ENCODE data around the gene ARHGEF12.
A peak's percentile ranks its signal among the peaks of the same experiment; 100 is the strongest.

Gene ARHGEF12

DNA sequence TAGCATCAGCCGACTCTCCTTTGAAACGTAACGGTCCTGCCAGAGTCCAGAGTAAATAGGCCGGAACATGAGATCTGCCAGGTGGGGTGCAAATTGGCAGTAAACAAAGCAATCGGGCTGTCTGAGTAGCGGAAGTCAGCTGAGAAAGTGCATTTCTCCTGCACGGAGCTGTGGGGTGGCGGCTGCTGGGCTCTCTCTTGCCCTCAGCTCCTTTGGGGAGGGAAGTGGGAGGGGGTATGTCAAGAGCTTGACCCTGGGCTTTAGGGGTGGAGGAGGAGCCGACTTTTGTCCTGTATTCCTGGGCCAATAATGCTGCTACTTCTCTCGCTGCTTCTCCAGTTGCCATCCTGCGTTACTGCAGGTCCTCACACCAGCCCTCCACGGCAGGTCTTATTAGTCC lies 187.0 kb downstream of the ARHGEF12 start:
- DNase-seq (ENCODE audit: low read depth), result no peak
- H3K4me3 ChIP-seq (ENCODE audit: control insufficient read depth, low read depth, low read length), result no peak overlapping the region
- TF ChIP-seq, protein P1, sequence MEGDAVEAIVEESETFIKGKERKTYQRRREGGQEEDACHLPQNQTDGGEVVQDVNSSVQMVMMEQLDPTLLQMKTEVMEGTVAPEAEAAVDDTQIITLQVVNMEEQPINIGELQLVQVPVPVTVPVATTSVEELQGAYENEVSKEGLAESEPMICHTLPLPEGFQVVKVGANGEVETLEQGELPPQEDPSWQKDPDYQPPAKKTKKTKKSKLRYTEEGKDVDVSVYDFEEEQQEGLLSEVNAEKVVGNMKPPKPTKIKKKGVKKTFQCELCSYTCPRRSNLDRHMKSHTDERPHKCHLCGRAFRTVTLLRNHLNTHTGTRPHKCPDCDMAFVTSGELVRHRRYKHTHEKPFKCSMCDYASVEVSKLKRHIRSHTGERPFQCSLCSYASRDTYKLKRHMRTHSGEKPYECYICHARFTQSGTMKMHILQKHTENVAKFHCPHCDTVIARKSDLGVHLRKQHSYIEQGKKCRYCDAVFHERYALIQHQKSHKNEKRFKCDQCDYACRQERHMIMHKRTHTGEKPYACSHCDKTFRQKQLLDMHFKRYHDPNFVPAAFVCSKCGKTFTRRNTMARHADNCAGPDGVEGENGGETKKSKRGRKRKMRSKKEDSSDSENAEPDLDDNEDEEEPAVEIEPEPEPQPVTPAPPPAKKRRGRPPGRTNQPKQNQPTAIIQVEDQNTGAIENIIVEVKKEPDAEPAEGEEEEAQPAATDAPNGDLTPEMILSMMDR (conservative IDR thresholded peaks at IDR 0.05; ENCODE audit: control insufficient read depth, insufficient read depth, low read depth, low read length), result no peak

DNA sequence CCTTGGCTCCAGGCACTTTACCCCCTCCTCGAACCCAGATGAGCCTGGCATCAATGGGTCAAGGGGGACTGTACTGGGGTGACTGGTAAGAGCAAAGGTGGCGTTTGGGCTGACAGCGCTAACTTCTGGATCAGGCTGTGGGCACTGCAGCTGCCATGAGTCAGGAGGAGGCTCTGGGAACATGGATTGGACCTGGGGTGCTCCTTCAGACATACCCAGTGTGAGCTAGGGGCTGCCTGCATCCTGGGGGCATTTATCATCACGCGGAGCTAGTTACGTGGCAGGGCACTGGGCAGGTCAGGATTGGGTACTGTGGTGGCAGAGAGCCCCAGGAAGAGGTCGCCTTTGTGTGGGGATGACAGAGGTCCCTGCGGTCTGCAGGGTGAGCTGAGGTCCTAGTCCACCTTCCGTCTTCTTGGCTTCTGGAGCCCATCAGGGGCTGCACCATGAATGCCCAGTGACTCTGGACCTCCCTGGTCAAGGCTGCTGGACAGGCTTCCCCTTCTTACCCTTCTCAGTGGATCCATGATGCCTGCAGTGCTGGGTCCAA lies 188.4 kb downstream of the ARHGEF12 start:
- TF ChIP-seq, protein P1 (conservative IDR thresholded peaks at IDR 0.05; ENCODE audit: control insufficient read depth, insufficient read depth, low read depth, low read length), result no peak
- DNase-seq (ENCODE audit: low read depth), result no peak
- H3K4me3 ChIP-seq (ENCODE audit: control insufficient read depth, low read depth, low read length), result no peak overlapping the region

DNA sequence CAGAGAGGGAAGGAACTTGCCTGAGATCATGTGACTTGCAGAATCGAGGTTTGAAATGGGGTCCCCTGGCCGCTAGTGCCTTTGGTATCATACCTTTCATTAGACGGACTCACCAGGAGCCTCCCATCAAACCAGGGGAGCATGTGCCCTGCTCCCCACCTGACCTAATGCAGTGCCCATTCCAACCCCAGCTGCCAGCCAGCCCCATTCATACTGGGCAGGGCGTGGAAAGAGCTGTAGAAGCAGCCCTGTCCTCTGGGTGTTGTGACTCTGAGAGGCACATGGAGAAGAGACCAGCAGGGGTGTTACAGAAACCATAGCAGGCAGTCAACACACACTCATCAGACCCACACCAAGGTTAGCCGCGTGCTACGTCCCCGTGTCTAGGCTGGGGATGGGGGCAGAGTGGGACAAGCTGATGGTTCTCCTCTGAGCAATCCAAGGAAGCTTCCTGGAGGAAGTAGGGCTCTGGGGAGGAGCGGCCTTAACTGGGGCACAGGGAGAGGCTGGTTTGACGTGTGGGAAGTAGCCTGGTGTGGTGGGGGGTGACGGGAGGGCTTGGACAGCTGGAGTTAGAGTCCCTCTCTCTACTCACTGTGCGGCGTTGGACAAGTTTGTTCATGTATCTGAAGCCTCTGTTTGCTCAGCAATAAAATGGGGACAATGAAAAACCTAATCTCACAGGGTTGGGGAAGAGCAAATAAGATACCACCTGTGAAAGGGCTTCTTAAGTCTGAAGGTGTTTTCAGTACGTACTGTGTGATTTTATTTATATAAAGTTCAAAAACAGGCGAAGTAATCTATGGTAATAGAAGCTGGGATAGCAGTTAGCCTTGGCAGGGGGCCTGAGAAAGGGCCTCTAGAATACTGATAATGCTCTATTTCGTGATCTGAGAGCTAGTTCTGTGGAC lies 189.3 kb downstream of the ARHGEF12 start:
- H3K4me3 ChIP-seq (ENCODE audit: control insufficient read depth, low read depth, low read length), result no peak overlapping the region
- DNase-seq (ENCODE audit: low read depth), result no peak
- TF ChIP-seq, protein P1 (conservative IDR thresholded peaks at IDR 0.05; ENCODE audit: control insufficient read depth, insufficient read depth, low read depth, low read length), result no peak

DNA sequence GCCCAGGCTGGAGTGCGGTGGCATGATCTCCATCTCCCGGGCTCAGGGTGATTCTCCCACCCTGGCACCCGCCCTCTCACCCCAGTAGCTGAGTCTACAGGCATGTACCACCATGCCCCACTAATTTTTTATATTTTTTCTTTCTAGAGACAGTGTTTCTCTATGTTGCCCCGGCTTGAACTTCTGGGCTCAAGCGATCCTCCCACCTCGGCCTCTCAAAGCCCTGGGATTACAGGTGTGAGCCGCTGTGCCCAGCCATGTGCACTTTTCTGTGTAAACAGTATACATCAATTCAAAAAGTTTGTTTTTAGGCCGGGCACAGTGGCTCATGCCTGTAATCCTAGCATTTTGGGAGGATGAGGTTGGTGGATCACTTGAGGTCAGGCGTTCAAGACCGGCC lies 190.0 kb downstream of the ARHGEF12 start:
- no peak for DNase-seq (ENCODE audit: low read depth)
- TF ChIP-seq, protein P1 (conservative IDR thresholded peaks at IDR 0.05; ENCODE audit: control insufficient read depth, insufficient read depth, low read depth, low read length), result no peak
- no peak overlapping the region for H3K4me3 ChIP-seq (ENCODE audit: control insufficient read depth, low read depth, low read length)

DNA sequence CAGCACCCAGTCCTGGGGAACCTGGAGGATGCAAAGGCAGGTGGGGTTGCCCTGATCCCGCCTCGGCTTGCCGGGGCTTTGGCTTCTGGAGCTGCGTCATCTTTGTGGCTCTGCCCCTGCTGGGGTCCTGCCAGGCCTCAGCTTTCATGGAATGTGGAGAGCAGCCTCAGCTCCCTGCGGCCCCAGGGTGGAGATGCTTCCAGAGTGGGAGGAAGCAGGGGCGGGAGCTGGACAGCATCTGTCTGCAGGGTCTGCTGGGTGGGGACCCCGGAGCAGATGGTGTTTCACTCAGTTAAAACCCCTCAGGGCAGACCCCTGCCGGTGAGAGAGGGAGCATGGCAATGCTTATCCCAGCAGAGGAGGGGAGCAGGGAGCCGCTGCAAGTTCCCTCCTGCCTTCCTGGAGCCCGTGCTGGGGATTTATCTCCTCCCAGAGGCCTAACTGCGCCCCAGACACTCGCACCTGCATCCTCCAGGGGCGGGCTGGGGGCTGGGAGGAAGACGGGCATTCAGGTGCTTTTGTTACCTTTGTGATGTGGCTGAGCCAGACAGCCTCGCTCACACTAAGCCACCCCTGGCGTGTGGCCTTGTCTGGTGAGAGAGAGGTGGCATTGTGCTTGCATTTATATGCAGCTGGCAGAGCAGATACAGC lies 191.0 kb downstream of the ARHGEF12 start:
- peak; percentile 19 for DNase-seq (ENCODE audit: low read depth)
- H3K4me3 ChIP-seq (ENCODE audit: control insufficient read depth, low read depth, low read length), result no peak overlapping the region
- TF ChIP-seq, protein P1 (conservative IDR thresholded peaks at IDR 0.05; ENCODE audit: control insufficient read depth, insufficient read depth, low read depth, low read length), result no peak

DNA sequence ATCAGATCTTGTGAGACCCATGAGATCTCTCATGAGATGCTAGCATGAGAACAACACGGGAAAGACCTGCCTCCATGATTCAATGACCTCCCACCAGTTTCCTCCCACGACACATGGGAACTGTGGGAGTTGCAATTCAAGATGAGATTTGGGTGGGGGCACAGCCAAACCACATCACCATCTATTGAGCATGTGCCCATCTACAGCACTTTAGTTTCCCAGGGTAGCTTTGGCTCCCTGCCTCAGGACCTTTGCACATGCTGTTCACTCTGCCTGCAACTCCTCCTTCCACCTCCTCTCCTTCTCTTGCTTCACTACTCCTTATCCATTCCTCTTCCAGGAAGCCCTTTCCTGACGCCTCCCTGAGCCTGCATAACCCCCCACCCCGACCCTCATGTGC lies 192.5 kb downstream of the ARHGEF12 start:
- no peak overlapping the region for H3K4me3 ChIP-seq (ENCODE audit: control insufficient read depth, low read depth, low read length)
- no peak for DNase-seq (ENCODE audit: low read depth)
- TF ChIP-seq, protein P1 (conservative IDR thresholded peaks at IDR 0.05; ENCODE audit: control insufficient read depth, insufficient read depth, low read depth, low read length), result no peak

All from fibroblast of mammary gland (primary cell).